ENCODE data around the gene CPXM2.

CPXM2 gene

GRCh38 chr10:123754123-123754522 lies 137.5 kb downstream of the CPXM2 start:
- no peak for TF ChIP-seq Cebpa-rat (IDR thresholded peaks at IDR 0.05)
- no peaks in the 10 kb centered on the region for H4K20me1 ChIP-seq
- H3K4me2 ChIP-seq, result no peak overlapping the region
- no peak overlapping the region for H3K9ac ChIP-seq
- H3K27me3 ChIP-seq, result no peaks in the 10 kb centered on the region
- H3K4me3 ChIP-seq, result no peak overlapping the region
- H3K36me3 ChIP-seq, result no peaks in the 10 kb centered on the region
- no peak overlapping the region for H3K27ac ChIP-seq
- H3K4me1 ChIP-seq, result no peaks in the 10 kb centered on the region
- peaks cover 20% of the 10 kb centered on the region for H3K9me3 ChIP-seq

DNA sequence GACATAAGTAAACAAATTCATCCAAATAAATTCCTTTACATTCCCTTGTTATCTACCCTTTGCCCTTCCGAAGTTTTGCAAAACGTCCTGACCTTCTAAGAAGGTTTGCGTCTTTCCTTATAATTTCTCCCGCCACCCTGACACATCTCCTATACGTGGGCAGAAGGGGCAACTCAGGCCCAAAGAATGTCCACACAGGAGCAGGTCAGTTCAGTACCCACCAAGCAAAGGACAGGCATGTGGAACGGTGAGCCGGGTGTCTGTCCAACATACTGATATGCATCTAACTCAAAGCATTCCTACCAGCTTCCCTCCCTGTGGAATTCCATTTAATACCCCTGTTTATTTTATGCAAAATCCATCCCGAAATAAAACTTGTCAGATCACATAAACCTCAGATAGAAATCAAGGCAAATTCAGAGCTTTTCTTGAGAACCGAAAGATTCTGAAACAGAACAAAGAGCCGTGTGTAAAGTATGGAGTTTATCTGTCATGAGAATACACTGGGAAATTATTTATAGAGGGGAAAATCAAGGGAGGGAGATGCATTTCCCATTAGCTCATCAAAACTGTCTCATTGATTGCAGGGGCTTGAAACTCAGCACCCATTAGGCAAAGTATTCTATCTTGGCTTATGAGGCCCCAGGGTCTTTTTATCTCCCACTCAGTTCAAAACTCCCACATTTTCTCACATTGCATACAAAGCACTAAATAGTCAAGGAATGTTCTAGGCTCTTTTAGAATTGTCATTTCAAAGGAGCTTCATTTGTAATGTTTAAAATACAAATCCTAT lies 140.1 kb downstream of the CPXM2 start:
- peaks cover 20% of the 10 kb centered on the region for H3K9me3 ChIP-seq
- H3K4me2 ChIP-seq, result no peak overlapping the region
- no peaks in the 10 kb centered on the region for H3K4me1 ChIP-seq
- H3K9ac ChIP-seq, result no peak overlapping the region
- no peaks in the 10 kb centered on the region for H3K27me3 ChIP-seq
- H4K20me1 ChIP-seq, result no peaks in the 10 kb centered on the region
- no peaks in the 10 kb centered on the region for H3K36me3 ChIP-seq
- H3K4me3 ChIP-seq, result no peak overlapping the region
- no peak for TF ChIP-seq Cebpa-rat (IDR thresholded peaks at IDR 0.05)
- H3K27ac ChIP-seq, result no peak overlapping the region

- no peaks in the 10 kb centered on the region for H3K27me3 ChIP-seq
- no peak for TF ChIP-seq Cebpa-rat (IDR thresholded peaks at IDR 0.05)
- H3K36me3 ChIP-seq, result no peaks in the 10 kb centered on the region
- no peak overlapping the region for H3K4me2 ChIP-seq
- H3K4me3 ChIP-seq, result no peak overlapping the region
- H4K20me1 ChIP-seq, result no peaks in the 10 kb centered on the region
- no peak overlapping the region for H3K9ac ChIP-seq
- peaks cover 20% of the 10 kb centered on the region for H3K9me3 ChIP-seq
- H3K4me1 ChIP-seq, result no peaks in the 10 kb centered on the region
- no peak overlapping the region for H3K27ac ChIP-seq
Measured at GRCh38 chr10:123750901-123751300, 140.7 kb downstream of the CPXM2 start.

DNA sequence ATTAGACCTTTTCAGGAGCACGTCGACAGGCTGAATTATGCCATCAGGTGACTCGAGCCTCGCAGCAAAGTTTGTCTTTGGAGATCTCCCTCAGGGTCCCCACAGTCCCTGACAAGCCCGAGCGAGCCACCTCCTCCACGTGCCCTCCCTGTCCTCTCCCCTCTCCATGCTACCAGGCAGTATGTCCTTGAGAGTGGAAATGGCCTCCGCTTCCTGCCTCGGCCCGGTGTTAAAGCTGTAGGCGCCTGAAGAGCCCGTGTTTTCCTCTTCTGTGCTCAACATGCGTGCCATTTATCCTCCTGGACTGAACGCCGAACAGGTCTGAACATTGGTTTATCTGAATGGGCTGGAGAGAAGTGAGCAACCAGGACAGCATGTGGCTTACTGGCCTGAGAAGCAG lies 142.9 kb downstream of the CPXM2 start:
- no peak for TF ChIP-seq Cebpa-rat (IDR thresholded peaks at IDR 0.05)
- Histone ChIP-seq H3K9ac (no peak overlapping the region), H3K4me3 (no peak overlapping the region), H3K4me2 (no peak overlapping the region), H3K27ac (no peak overlapping the region), H3K9me3 (peaks cover 20% of the 10 kb centered on the region), H3K36me3 (no peaks in the 10 kb centered on the region), H3K27me3 (no peaks in the 10 kb centered on the region), H3K4me1 (peaks cover 2% of the 10 kb centered on the region), H4K20me1 (no peaks in the 10 kb centered on the region)

GRCh38 chr10:123747426-123747825 lies 144.2 kb downstream of the CPXM2 start:
- Histone ChIP-seq H3K4me3 (no peak overlapping the region), H3K27ac (no peak overlapping the region), H3K4me2 (no peak overlapping the region), H3K9ac (no peak overlapping the region), H3K4me1 (peaks cover 14% of the 10 kb centered on the region), H3K9me3 (peaks cover 20% of the 10 kb centered on the region), H4K20me1 (no peaks in the 10 kb centered on the region), H3K36me3 (no peaks in the 10 kb centered on the region), H3K27me3 (no peaks in the 10 kb centered on the region)
- no peak for TF ChIP-seq Cebpa-rat (IDR thresholded peaks at IDR 0.05)

DNA sequence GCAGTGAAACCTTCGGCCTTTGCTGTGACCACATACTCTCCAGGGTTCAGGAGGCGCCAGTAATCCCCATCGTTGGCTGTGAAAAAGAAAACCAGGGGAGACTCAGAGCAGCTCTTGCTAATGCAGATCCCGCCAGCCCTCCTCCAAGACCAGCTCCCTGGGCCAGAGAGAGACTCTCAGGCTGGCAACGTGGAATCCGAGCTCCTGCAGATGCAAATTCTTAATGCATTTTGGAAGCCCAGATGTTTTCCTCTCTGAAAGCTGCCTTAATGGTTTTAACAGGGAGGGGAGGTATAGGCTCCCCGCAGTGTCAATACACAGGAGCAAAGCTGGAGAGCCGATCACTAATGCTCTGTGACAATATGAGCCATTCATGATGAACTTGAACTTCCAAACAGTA lies 144.7 kb downstream of the CPXM2 start:
- Histone ChIP-seq H3K4me1 (peaks cover 14% of the 10 kb centered on the region), H3K9ac (no peak overlapping the region), H3K27ac (no peak overlapping the region), H3K36me3 (no peaks in the 10 kb centered on the region), H4K20me1 (no peaks in the 10 kb centered on the region), H3K4me2 (no peak overlapping the region), H3K27me3 (no peaks in the 10 kb centered on the region), H3K4me3 (no peak overlapping the region), H3K9me3 (peaks cover 20% of the 10 kb centered on the region)
- TF ChIP-seq Cebpa-rat (IDR thresholded peaks at IDR 0.05), result no peak

GRCh38 chr10:123746520-123746919 lies 145.1 kb downstream of the CPXM2 start:
- no peak overlapping the region for H3K4me3 ChIP-seq
- H3K27ac ChIP-seq, result no peak overlapping the region
- no peak overlapping the region for H3K4me2 ChIP-seq
- TF ChIP-seq Cebpa-rat (IDR thresholded peaks at IDR 0.05), result no peak
- H3K27me3 ChIP-seq, result no peaks in the 10 kb centered on the region
- peaks cover 14% of the 10 kb centered on the region for H3K4me1 ChIP-seq
- no peaks in the 10 kb centered on the region for H4K20me1 ChIP-seq
- no peak overlapping the region for H3K9ac ChIP-seq
- no peaks in the 10 kb centered on the region for H3K36me3 ChIP-seq
- peaks cover 16% of the 10 kb centered on the region for H3K9me3 ChIP-seq

DNA sequence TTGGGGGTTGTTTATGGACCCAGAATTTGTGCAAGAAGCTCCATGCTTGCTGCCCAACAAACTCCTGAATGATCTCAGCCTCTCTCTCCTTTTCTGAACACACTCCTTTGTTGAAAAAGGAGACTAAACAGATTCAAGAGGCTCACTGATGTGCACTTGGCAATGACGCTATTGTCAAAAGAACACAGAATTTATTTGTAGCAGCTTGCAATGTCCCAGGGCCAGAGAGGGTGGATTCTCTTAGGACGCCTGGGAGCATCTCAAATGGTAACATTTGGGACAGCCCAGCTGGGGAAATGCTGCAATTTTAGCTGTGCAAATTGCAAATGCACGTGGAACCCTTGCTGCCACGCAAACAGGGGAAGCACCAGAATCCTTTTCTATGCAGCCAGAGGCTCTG lies 145.5 kb downstream of the CPXM2 start:
- no peak overlapping the region for H3K9ac ChIP-seq

DNA sequence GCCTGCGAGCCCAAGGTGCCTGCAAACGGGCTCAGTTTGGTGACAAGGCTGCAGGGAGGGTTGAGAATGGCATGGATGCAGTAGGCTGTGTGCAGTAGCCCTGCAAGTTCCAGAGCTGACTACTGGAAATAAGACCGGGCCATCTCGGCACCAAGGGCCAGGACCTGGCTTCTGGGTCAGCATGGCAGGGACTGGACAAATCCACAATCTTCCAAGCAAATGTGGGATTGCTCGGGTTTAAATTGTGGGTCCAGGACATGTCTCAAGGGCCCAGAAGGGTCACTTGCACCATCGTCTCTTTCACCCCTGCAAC lies 147.4 kb downstream of the CPXM2 start:
- no peak overlapping the region for H3K9ac ChIP-seq
- H3K9me3 ChIP-seq, result no peaks in the 10 kb centered on the region
- H3K4me1 ChIP-seq, result peaks cover 14% of the 10 kb centered on the region
- H3K4me3 ChIP-seq, result no peak overlapping the region
- TF ChIP-seq Cebpa-rat (IDR thresholded peaks at IDR 0.05), result no peak
- H3K4me2 ChIP-seq, result no peak overlapping the region
- no peaks in the 10 kb centered on the region for H4K20me1 ChIP-seq
- no peak overlapping the region for H3K27ac ChIP-seq
- no peaks in the 10 kb centered on the region for H3K27me3 ChIP-seq
- no peaks in the 10 kb centered on the region for H3K36me3 ChIP-seq

More for the DNA sequence above, 145.5 kb downstream of the CPXM2 start:
- Histone ChIP-seq H3K27me3 (no peaks in the 10 kb centered on the region), H3K27ac (no peak overlapping the region), H3K9me3 (peaks cover 11% of the 10 kb centered on the region), H3K36me3 (no peaks in the 10 kb centered on the region), H3K4me2 (no peak overlapping the region), H3K4me3 (no peak overlapping the region), H4K20me1 (no peaks in the 10 kb centered on the region), H3K4me1 (peaks cover 14% of the 10 kb centered on the region)
- no peak for TF ChIP-seq Cebpa-rat (IDR thresholded peaks at IDR 0.05)

DNA sequence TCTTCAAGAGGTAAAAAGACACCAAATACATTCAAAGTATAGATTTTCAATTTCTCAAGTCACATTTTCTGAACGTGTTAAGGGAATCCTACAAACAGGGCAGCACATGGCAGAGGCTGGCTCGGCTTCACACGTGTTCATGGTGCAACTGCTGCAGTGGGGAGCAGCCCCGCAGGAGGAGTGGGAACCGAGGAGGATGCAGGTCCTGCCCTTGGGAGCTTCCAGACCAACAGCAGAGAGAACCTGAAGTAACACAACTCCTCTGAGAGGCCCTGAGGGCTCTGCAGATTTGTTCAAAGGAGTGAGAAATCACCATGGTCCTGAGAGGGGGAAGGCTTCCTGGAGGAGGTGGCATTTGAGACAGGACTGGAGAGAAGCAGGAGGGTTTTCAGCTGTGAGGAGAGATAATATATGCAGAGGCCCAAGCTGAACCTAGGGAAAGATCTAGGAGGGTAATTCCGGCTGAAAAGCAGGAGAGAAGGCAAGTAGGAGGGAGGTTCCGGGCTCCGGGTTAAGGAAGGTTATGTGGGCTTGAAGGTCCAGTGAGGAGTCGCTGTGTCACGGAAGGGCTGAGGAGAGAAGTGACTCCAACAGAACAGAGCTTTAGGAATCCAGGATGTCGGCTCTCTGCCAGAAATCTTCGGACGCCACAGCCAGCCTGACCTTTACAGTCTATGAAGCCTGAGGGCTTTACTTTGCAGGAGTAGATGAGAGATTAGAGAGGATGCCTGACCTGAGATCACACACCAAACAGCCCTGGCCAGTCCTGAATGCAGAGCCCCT lies 148.0 kb downstream of the CPXM2 start:
- Histone ChIP-seq H3K4me3 (no peak overlapping the region), H3K27me3 (no peaks in the 10 kb centered on the region), H3K36me3 (no peaks in the 10 kb centered on the region), H4K20me1 (no peaks in the 10 kb centered on the region), H3K27ac (no peak overlapping the region), H3K4me1 (peaks cover 14% of the 10 kb centered on the region), H3K9ac (no peak overlapping the region), H3K9me3 (no peaks in the 10 kb centered on the region), H3K4me2 (peak overlapping the region; percentile 66)
- TF ChIP-seq Cebpa-rat (IDR thresholded peaks at IDR 0.05), result no peak

Measured in BLaER1 (cell line).